Transverse colon (tissue), 4 donors: Measurements from ENCODE around the gene KYNU. TPM values are rescaled to one million over a fixed set of nuclear protein-coding genes. Genes with fewer than 3 reads are reported as not detected.
"Not testable (repeated sequence)": the region's sequence is repeated elsewhere in the genome, so short reads cannot be mapped to it uniquely, and the experiment has no call there.

Experiments used
- DNase-seq: peaks from one replicate; pipeline ENCODE4 v3.0.0-alpha.2; 2019
- H3K27ac ChIP-seq, 4 donors: fragments of 200-600 bp; sonication (generic); 2 replicates each; pipeline ENCODE4 v1.5.1; 2016 to 2018; ENCODE audit warnings: inconsistent platforms in 4 of 4
- H3K27me3 ChIP-seq: fragments of 200-600 bp; sonication (generic); 2 replicates; pipeline ENCODE4 v1.5.1; 2017; ENCODE audit warnings: inconsistent platforms
- H3K36me3 ChIP-seq, 4 donors: fragments of 200-600 bp; sonication (generic); 2 replicates each; pipeline ENCODE4 v1.5.1; 2017 to 2019; ENCODE audit warnings: inconsistent platforms in 4 of 4
- H3K4me1 ChIP-seq, 4 donors: fragments of 200-600 bp; sonication (generic); 2 replicates each; pipeline ENCODE4 v1.5.1; 2017 to 2020; ENCODE audit warnings: inconsistent platforms in 4 of 4
- H3K4me3 ChIP-seq, 4 donors: fragments of 200-600 bp; sonication (generic); 1 replicate in 1 of 4; 2 replicates in 3 of 4; pipeline versions ENCODE4 v1.5.1 to v1.6.1; 2017 to 2019; ENCODE audit warnings: inconsistent platforms in 4 of 4
- H3K9me3 ChIP-seq, 2 donors: fragments of 200-600 bp; sonication (generic); 2 replicates each; pipeline ENCODE4 v1.5.1; 2017 to 2019; ENCODE audit warnings: inconsistent platforms in 2 of 2
- EP300 ChIP-seq: sonication (generic); formaldehyde crosslinking; IDR thresholded peaks from one replicate; pipeline ENCODE4 v1.6.1; 2017; ENCODE audit warnings: antibody characterized with exemption, low read depth
- POLR2A ChIP-seq: fragments of 450-650 bp; IDR thresholded peaks from one replicate; pipeline ENCODE4 v1.6.1; 2016; ENCODE audit warnings: antibody characterized with exemption, mild to moderate bottlenecking, moderate library complexity
- POLR2AphosphoS5 ChIP-seq, 3 donors: sonication (generic); formaldehyde crosslinking; IDR thresholded peaks; one replicate each; pipeline ENCODE4 v1.6.1; 2016; ENCODE audit warnings: antibody characterized with exemption in 3 of 3
- WGBS, 2 donors: methylation state at CpG; one replicate each; pipeline ENCODE4 v1.1.5; 2018; ENCODE audit warnings: low coverage in 1 of 2; 5-methylcytosine and 5-hydroxymethylcytosine counted together
- in situ Hi-C, 4 donors: fragments of 200-750 bp; cut with MboI; loops; one replicate each; pipeline versions ENCODE4 v1.15.0 to v1.15.1; 2017; ENCODE audit warnings: low sequenced_read_pairs in 3 of 4, low pct_ligation_motif_present in 1 of 4, low pct_unique_long_range_greater_than_20kb in 1 of 4
- intact Hi-C: fragments of 100-400 bp; cut with DNase I; formaldehyde crosslinking; loops from one replicate; pipeline ENCODE4 v1.15.1; 2023; ENCODE audit warnings: low total_unique reads
- total RNA-seq, 4 donors: library from RNA; depleted of rRNA; stranded (reverse); fragments of >200 nt; gene quantifications; one replicate each; pipeline ENCODE4 v1.1.0, GENCODE V29; 2016
- TF ChIP-seq, protein P1 (sequence below), 5 experiments: fragments of 200-600 bp in 3 of 5; fragments of 450-650 bp in 2 of 5; sonication (generic) in 3 of 5; IDR thresholded peaks; 1 replicate in 2 of 5; 2 replicates in 3 of 5; pipeline ENCODE4 v1.5.1; 2016 to 2017; ENCODE audit warnings: antibody characterized with exemption in 5 of 5, inconsistent platforms in 3 of 5, mild to moderate bottlenecking in 2 of 5, moderate library complexity in 1 of 5

KYNU gene
- total RNA-seq, 4 donors from 2014 or later = 1.2 to 4.6 TPM; not detected in 2

DNA sequence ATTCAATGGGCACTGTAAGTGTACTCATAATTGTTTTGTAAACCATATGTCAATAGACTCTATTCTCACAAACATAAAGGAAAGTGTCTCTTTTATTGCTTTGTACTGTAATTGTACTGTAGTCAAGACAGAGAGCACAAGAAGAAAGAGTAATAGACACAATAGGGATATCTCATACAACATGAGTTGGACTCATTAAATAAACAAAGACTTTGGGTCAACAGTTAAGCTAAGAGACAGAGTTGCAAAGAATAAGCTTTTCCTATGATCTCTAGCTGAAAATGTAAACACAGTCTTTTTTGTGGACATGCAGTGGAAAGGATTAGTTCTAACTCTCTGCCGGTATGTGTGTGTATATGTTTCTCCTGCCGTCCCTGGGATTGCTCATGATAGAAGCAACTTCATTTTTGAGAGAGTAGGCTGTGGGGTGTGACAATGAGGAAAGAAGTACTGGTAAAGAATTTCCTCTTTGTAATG, 13.9 kb upstream of the KYNU start:
- in situ Hi-C loops = no loop called here
- Histone ChIP-seq H3K4me1 (peaks cover 0 to 16% (median 3%) of the 10 kb centered on the region in 4 donors), H3K27ac (no peak overlapping the region), H3K27me3 (no peaks in the 10 kb centered on the region), H3K4me3 (no peak overlapping the region), H3K36me3 (no peaks in the 10 kb centered on the region), H3K9me3 (no peaks in the 10 kb centered on the region)
- no peak for DNase-seq
- WGBS, 2 donors = 27 to 39% methylated on average over 2 of the region's 2 CpGs
- TF ChIP-seq POLR2A (no peak), POLR2AphosphoS5 (IDR thresholded peaks at IDR 0.05) (no peak), EP300 (no peak)
- TF ChIP-seq, protein P1, sequence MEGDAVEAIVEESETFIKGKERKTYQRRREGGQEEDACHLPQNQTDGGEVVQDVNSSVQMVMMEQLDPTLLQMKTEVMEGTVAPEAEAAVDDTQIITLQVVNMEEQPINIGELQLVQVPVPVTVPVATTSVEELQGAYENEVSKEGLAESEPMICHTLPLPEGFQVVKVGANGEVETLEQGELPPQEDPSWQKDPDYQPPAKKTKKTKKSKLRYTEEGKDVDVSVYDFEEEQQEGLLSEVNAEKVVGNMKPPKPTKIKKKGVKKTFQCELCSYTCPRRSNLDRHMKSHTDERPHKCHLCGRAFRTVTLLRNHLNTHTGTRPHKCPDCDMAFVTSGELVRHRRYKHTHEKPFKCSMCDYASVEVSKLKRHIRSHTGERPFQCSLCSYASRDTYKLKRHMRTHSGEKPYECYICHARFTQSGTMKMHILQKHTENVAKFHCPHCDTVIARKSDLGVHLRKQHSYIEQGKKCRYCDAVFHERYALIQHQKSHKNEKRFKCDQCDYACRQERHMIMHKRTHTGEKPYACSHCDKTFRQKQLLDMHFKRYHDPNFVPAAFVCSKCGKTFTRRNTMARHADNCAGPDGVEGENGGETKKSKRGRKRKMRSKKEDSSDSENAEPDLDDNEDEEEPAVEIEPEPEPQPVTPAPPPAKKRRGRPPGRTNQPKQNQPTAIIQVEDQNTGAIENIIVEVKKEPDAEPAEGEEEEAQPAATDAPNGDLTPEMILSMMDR (IDR thresholded peaks at IDR 0.05) = no peak
- intact Hi-C loops = no loop called here

DNA sequence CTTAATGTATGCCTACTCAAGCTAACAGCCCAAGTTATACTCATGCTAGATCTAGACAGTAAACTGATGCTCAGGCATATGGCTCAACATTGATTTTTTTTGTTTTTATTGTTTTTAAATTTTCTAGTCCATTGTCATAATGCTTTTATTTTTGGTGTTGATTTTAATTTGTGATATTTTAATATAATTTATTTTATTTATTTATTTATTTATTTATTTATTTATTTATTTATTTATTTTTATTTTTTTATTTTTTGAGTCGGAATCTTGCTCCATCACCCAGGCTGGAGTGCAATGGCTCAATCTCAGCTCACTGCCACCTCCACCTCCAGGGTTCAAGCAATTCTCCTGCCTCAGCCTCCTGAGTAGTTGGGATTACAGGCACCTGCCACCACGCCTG, 12.9 kb upstream of the KYNU start:
- H3K27ac ChIP-seq, in situ Hi-C loops, DNase-seq, H3K36me3 ChIP-seq, H3K27me3 ChIP-seq, H3K9me3 ChIP-seq, H3K4me3 ChIP-seq, intact Hi-C loops: not testable (repeated sequence)
- peaks cover 0 to 25% (median 9%) of the 10 kb centered on the region in 4 donors for H3K4me1 ChIP-seq
- WGBS, 2 donors = 93% methylated on average over 2 of the region's 2 CpGs; no CpG with 5 or more reads in 1 of the 2 donors

DNA sequence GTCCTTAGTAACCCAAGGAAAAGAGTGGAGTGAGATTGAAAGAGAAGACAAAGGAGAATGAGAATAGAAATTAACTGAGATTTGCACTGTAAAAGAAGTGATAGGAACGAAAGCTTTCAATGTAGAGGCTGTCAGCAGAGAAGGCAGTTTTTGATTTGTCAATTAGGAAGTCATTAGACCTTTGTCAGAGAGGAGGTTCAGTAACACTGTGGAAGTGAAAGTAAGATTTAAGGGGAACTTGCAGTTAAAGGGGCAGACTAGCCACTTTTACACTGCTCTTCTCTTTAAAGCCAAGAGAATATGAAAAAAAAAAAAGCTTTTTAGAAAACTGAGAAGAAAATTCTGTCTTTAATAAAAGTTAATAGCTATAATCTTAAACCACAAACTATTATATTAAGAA, 11.5 kb upstream of the KYNU start:
- WGBS, 2 donors = 50% methylated on average over 1 of the region's 1 CpG
- in situ Hi-C loops = no loop called here
- Histone ChIP-seq H3K36me3 (no peaks in the 10 kb centered on the region), H3K27me3 (no peaks in the 10 kb centered on the region), H3K9me3 (no peaks in the 10 kb centered on the region), H3K27ac (no peak overlapping the region), H3K4me1 (peaks cover 0 to 29% (median 9%) of the 10 kb centered on the region in 4 donors), H3K4me3 (no peak overlapping the region)
- TF ChIP-seq POLR2A = no peak
- TF ChIP-seq, protein P1 (IDR thresholded peaks at IDR 0.05) = no peak
- no peak for DNase-seq
- intact Hi-C loops = no loop called here

DNA sequence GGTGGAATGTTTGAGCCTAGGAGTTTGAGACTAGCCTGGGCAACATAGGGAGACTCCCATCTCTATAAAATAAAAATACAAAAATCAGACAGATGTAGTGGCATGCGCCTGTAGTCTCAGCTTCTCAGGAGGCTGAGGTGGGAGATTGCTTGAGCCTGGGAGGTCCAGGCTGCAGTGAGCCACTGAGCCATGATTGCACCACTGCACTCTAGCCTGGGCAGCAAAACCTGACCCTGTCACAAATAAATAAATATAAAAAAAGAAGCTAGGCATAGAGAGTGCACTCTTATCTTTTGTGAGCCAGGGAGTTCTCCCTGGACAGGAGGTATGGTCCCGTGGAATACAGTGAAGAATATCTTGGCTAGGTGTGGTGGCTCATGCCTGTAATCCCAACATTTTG, 11.0 kb upstream of the KYNU start:
- TF ChIP-seq POLR2A (no peak), EP300 (no peak), POLR2AphosphoS5 (IDR thresholded peaks at IDR 0.05) (no peak)
- TF ChIP-seq, protein P1 (IDR thresholded peaks at IDR 0.05) = no peak

DNA sequence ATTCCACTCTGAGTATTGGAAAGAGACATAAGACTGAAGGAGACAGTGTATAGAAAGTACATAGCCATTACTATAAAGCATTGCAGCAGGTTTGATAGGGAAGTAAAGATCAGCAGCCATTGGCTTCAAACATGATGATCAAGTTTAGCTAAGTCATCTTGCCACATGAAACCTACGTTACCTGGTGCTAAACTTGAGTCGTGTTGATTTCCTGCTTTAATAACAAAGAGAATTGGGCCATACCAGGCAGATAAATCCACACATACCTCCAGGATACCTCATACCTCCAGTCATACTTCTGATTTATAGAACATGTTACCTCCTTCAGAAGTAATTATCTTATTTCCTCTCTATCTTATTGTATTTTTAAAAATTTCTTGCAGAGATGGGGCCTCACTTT, 10.3 kb upstream of the KYNU start:
- Histone ChIP-seq H3K36me3 (no peaks in the 10 kb centered on the region), H3K27ac (no peak overlapping the region), H3K4me3 (no peak overlapping the region), H3K4me1 (peaks cover 0 to 29% (median 9%) of the 10 kb centered on the region in 4 donors), H3K27me3 (no peaks in the 10 kb centered on the region), H3K9me3 (no peaks in the 10 kb centered on the region)
- intact Hi-C loops = no loop called here
- in situ Hi-C loops = no loop called here
- DNase-seq = no peak
- no peak for TF ChIP-seq EP300
- TF ChIP-seq POLR2AphosphoS5 (IDR thresholded peaks at IDR 0.05) = no peak
- TF ChIP-seq POLR2A = no peak
- TF ChIP-seq, protein P1 (IDR thresholded peaks at IDR 0.05) = no peak
- 66 to 81% methylated on average over 2 of the region's 2 CpGs for WGBS, 2 donors

More for the DNA sequence above, 11.0 kb upstream of the KYNU start:
- H3K36me3 ChIP-seq = no peaks in the 10 kb centered on the region
- in situ Hi-C loops (no loop called here), intact Hi-C loops (no loop called here)
- no peak overlapping the region for H3K27ac ChIP-seq
- H3K9me3 ChIP-seq = no peaks in the 10 kb centered on the region
- no peak overlapping the region for H3K4me3 ChIP-seq
- 68 to 77% methylated on average over 2 of the region's 2 CpGs for WGBS, 2 donors
- peaks cover 0 to 29% (median 9%) of the 10 kb centered on the region in 4 donors for H3K4me1 ChIP-seq
- DNase-seq = no peak
- no peaks in the 10 kb centered on the region for H3K27me3 ChIP-seq
